Measurements from ENCODE around the gene OLIG1. TPM values are rescaled to one million over a fixed set of nuclear protein-coding genes. Genes with fewer than 3 reads are reported as not detected.

Gene OLIG1
- total RNA-seq, 1 donor from 2014 or later: not detected

GRCh38 chr21:33112151-33112550 is 42.2 kb downstream of the OLIG1 start:
- Histone ChIP-seq H2AFZ (replicated peaks) (no peak overlapping the region), H3K4me2 (peak overlapping the region; percentile 46), H3K27me3 (peaks cover 96% of the 10 kb centered on the region), H3K4me3 (no peak overlapping the region), H3K9me3 (ENCODE audit: low read depth) (no peaks in the 10 kb centered on the region), H3K4me1 (peaks cover 36% of the 10 kb centered on the region), H3K9ac (no peak overlapping the region), H3F3A (ENCODE audit: low read depth) (peaks cover 35% of the 10 kb centered on the region), H3K27ac (no peak overlapping the region), H3K79me2 (ENCODE audit: low read depth) (no peaks in the 10 kb centered on the region), H3K36me3 (no peaks in the 10 kb centered on the region), H4K20me1 (ENCODE audit: low read depth) (peaks cover 60% of the 10 kb centered on the region)
- peaks cover 59% of the 10 kb centered on the region for H3K4me1 Mint-ChIP-seq
- peaks cover 71% of the 10 kb centered on the region for H3K27me3 Mint-ChIP-seq (ENCODE audit: insufficient read depth, low read depth)
- peaks cover 15% of the 10 kb centered on the region for H3K9me3 Mint-ChIP-seq
- DNase-seq (ENCODE audit: low spot score): no peak
- no peak overlapping the region for H3K27ac Mint-ChIP-seq
- H3K4me3 Mint-ChIP-seq: peak overlapping the region; percentile 75
- TF ChIP-seq CTCF (IDR thresholded peaks at IDR 0.05) (no peak), EZH2 (IDR thresholded peaks at IDR 0.05) (no peak), EZH2phosphoT487 (IDR thresholded peaks at IDR 0.05) (no peak)
- H3K36me3 Mint-ChIP-seq: peaks cover 1% of the 10 kb centered on the region

GRCh38 chr21:33112681-33113080 is 42.7 kb downstream of the OLIG1 start:
- H3K9ac ChIP-seq: no peak overlapping the region
- TF ChIP-seq CTCF (IDR thresholded peaks at IDR 0.05) (no peak), EZH2 (IDR thresholded peaks at IDR 0.05) (no peak), EZH2phosphoT487 (IDR thresholded peaks at IDR 0.05) (no peak)
- no peak overlapping the region for H3K27ac Mint-ChIP-seq
- peaks cover 96% of the 10 kb centered on the region for H3K27me3 ChIP-seq
- H3F3A ChIP-seq (ENCODE audit: low read depth): peaks cover 35% of the 10 kb centered on the region
- no peak overlapping the region for H2AFZ ChIP-seq (replicated peaks)
- H4K20me1 ChIP-seq (ENCODE audit: low read depth): peaks cover 60% of the 10 kb centered on the region
- no peak overlapping the region for H3K4me3 ChIP-seq
- no peaks in the 10 kb centered on the region for H3K36me3 ChIP-seq
- DNase-seq (ENCODE audit: low spot score): peak; percentile 50
- peaks cover 36% of the 10 kb centered on the region for H3K4me1 ChIP-seq
- H3K4me1 Mint-ChIP-seq: peaks cover 59% of the 10 kb centered on the region
- peaks cover 76% of the 10 kb centered on the region for H3K27me3 Mint-ChIP-seq (ENCODE audit: insufficient read depth, low read depth)
- H3K27ac ChIP-seq: no peak overlapping the region
- H3K79me2 ChIP-seq (ENCODE audit: low read depth): no peaks in the 10 kb centered on the region
- H3K4me2 ChIP-seq: peak overlapping the region; percentile 46
- peaks cover 1% of the 10 kb centered on the region for H3K36me3 Mint-ChIP-seq
- H3K9me3 ChIP-seq (ENCODE audit: low read depth): no peaks in the 10 kb centered on the region
- peak overlapping the region; percentile 75 for H3K4me3 Mint-ChIP-seq
- H3K9me3 Mint-ChIP-seq: peaks cover 13% of the 10 kb centered on the region

DNA sequence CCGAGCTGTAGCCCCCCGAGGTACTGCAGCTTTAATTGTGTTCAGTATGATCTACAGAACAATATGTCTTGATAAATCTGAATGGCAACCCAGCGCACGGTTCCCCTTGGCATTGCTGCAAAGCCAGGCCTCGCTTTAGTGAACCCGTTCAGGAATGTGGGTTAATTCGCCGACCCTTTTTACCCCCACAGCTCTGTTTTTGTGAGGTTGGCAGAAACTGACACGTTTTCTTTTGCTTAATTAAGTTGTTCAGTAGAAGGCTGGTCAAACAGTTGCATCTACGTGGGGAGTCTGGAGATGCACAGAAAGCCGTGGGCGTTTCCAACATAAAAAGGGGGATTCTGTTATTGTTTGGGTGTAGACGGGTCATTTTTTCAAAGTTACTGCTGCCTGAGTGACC is 43.2 kb downstream of the OLIG1 start:
- TF ChIP-seq CTCF (IDR thresholded peaks at IDR 0.05) (no peak), EZH2phosphoT487 (IDR thresholded peaks at IDR 0.05) (peak; percentile 95)
- peaks cover 36% of the 10 kb centered on the region for H3K4me1 ChIP-seq
- peak; percentile 87 for DNase-seq (ENCODE audit: low spot score)
- Mint-ChIP-seq H3K27ac (peak overlapping the region; percentile 13), H3K9me3 (peaks cover 13% of the 10 kb centered on the region), H3K4me1 (peaks cover 59% of the 10 kb centered on the region), H3K4me3 (peak overlapping the region; percentile 75), H3K36me3 (peaks cover 1% of the 10 kb centered on the region), H3K27me3 (ENCODE audit: insufficient read depth, low read depth) (peaks cover 79% of the 10 kb centered on the region)
- H3K9ac ChIP-seq: no peak overlapping the region
- no peak overlapping the region for H3K4me3 ChIP-seq
- H3K27ac ChIP-seq: no peak overlapping the region
- peaks cover 35% of the 10 kb centered on the region for H3F3A ChIP-seq (ENCODE audit: low read depth)
- H3K4me2 ChIP-seq: peak overlapping the region; percentile 46
- H2AFZ ChIP-seq (replicated peaks): no peak overlapping the region
- H3K9me3 ChIP-seq (ENCODE audit: low read depth): no peaks in the 10 kb centered on the region
- H3K27me3 ChIP-seq: peaks cover 96% of the 10 kb centered on the region
- no peaks in the 10 kb centered on the region for H3K79me2 ChIP-seq (ENCODE audit: low read depth)
- peaks cover 60% of the 10 kb centered on the region for H4K20me1 ChIP-seq (ENCODE audit: low read depth)
- no peaks in the 10 kb centered on the region for H3K36me3 ChIP-seq
